ENCODE data around the gene POPDC2. TPM values are rescaled to one million over a fixed set of nuclear protein-coding genes. Genes with fewer than 3 reads are reported as not detected.

Gene POPDC2
- total RNA-seq, 1 experiment from 2014 or later = 0.37 TPM

DNA sequence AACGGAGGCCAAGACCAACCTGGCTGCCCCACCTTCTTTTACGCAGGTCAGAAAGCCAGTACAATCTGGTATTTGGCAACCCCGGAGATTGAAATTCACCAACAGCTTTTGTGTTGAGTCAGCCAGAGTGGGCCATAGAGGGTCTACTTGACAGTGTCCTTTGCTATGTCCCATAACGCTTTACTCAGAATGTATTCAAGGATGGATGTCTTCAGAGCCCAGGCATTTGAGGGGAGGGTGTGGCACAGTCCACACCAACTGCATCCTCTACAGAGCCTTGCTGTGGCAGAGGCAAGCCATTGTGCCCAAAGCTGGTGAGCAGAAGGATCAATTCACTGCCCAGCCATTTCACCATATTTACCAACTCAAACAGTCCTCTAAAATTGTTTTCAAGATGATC lies 44.3 kb downstream of the POPDC2 start:
- H3K18ac ChIP-seq (ENCODE audit: insufficient read length, low read depth, low read length) = no peak overlapping the region
- no peaks in the 10 kb centered on the region for H3K79me1 ChIP-seq (ENCODE audit: insufficient read depth, low read depth, low read length, poor library complexity, severe bottlenecking)
- no peaks in the 10 kb centered on the region for H3K4me1 ChIP-seq (ENCODE audit: insufficient read depth, low read length)
- H3K4me1 Mint-ChIP-seq = no peaks in the 10 kb centered on the region
- H4K8ac ChIP-seq (replicated peaks; ENCODE audit: insufficient read length, low read depth, low read length) = no peak overlapping the region
- no peaks in the 10 kb centered on the region; the same call in none of the 2 replicates for H3K27me3 Mint-ChIP-seq (ENCODE audit: low read depth)
- WGBS (ENCODE audit: extremely low coverage, insufficient read length, low lambda C conversion rate) = no CpG with 5 or more reads among the region's 4 CpGs
- H3K4ac ChIP-seq (ENCODE audit: low read depth, low read length) = no peak overlapping the region
- no peak overlapping the region for H3K9ac ChIP-seq (ENCODE audit: extremely low read depth, insufficient read length, low read length)
- H4K5ac ChIP-seq (ENCODE audit: insufficient read length, low read depth, low read length) = no peak overlapping the region
- H2BK120ac ChIP-seq (ENCODE audit: low read depth, low read length, poor library complexity, severe bottlenecking) = no peak overlapping the region
- H2BK20ac ChIP-seq (ENCODE audit: low read depth, low read length, poor library complexity, severe bottlenecking) = no peak overlapping the region
- H2BK12ac ChIP-seq (ENCODE audit: insufficient read length, low read depth, low read length) = no peak overlapping the region
- H3K9me3 ChIP-seq (ENCODE audit: control insufficient read depth, low read depth, low read length) = no peaks in the 10 kb centered on the region
- TF ChIP-seq, protein P1, sequence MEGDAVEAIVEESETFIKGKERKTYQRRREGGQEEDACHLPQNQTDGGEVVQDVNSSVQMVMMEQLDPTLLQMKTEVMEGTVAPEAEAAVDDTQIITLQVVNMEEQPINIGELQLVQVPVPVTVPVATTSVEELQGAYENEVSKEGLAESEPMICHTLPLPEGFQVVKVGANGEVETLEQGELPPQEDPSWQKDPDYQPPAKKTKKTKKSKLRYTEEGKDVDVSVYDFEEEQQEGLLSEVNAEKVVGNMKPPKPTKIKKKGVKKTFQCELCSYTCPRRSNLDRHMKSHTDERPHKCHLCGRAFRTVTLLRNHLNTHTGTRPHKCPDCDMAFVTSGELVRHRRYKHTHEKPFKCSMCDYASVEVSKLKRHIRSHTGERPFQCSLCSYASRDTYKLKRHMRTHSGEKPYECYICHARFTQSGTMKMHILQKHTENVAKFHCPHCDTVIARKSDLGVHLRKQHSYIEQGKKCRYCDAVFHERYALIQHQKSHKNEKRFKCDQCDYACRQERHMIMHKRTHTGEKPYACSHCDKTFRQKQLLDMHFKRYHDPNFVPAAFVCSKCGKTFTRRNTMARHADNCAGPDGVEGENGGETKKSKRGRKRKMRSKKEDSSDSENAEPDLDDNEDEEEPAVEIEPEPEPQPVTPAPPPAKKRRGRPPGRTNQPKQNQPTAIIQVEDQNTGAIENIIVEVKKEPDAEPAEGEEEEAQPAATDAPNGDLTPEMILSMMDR (conservative IDR thresholded peaks at IDR 0.05) = no peak
- no peaks in the 10 kb centered on the region for H3K9me3 Mint-ChIP-seq
- no peak overlapping the region for H3K4me2 ChIP-seq (ENCODE audit: insufficient read depth, insufficient read length, low read length)
- H3K27ac ChIP-seq (ENCODE audit: insufficient read length, low read depth, low read length) = no peak overlapping the region
- no peaks in the 10 kb centered on the region for H3K27me3 ChIP-seq (ENCODE audit: insufficient read depth, low read length)
- no peak overlapping the region for H2AK5ac ChIP-seq (ENCODE audit: insufficient read length, low read length)
- no peak overlapping the region for H3T11ph ChIP-seq (ENCODE audit: low read length)
- peak overlapping the region; percentile 55; the same call in 1 of the 2 replicates for H3K14ac ChIP-seq (ENCODE audit: insufficient read depth, low read length)
- no peak overlapping the region for H2BK5ac ChIP-seq (ENCODE audit: insufficient read length, low read length)
- no peaks in the 10 kb centered on the region for H3K23me2 ChIP-seq (ENCODE audit: insufficient read length, low read depth, low read length, poor library complexity, severe bottlenecking)
- no peak overlapping the region for H3K4me3 Mint-ChIP-seq
- H3K27ac Mint-ChIP-seq = no peak overlapping the region; a peak in 1 of 7 replicates
- H3K79me2 ChIP-seq (ENCODE audit: insufficient read depth, low read length) = no peaks in the 10 kb centered on the region
- H2AFZ ChIP-seq (ENCODE audit: low read length) = no peak overlapping the region
- no peak overlapping the region for H3K56ac ChIP-seq (ENCODE audit: insufficient read length, low read depth, low read length)
- H2BK15ac ChIP-seq (ENCODE audit: low read depth, low read length) = no peak overlapping the region
- no peaks in the 10 kb centered on the region for H4K20me1 ChIP-seq (ENCODE audit: control insufficient read depth, insufficient read depth, insufficient read length)
- DNase-seq = no peak
- H3K36me3 Mint-ChIP-seq (ENCODE audit: insufficient read depth in 1 of 3, low read depth in 3 of 3) = no peaks in the 10 kb centered on the region
- H4K91ac ChIP-seq (ENCODE audit: insufficient read length, low read depth, low read length) = no peak overlapping the region
- no peak overlapping the region for H3K23ac ChIP-seq (ENCODE audit: insufficient read length, low read depth, low read length)
